ENCODE data around the gene NAPSA.

NAPSA gene

DNA sequence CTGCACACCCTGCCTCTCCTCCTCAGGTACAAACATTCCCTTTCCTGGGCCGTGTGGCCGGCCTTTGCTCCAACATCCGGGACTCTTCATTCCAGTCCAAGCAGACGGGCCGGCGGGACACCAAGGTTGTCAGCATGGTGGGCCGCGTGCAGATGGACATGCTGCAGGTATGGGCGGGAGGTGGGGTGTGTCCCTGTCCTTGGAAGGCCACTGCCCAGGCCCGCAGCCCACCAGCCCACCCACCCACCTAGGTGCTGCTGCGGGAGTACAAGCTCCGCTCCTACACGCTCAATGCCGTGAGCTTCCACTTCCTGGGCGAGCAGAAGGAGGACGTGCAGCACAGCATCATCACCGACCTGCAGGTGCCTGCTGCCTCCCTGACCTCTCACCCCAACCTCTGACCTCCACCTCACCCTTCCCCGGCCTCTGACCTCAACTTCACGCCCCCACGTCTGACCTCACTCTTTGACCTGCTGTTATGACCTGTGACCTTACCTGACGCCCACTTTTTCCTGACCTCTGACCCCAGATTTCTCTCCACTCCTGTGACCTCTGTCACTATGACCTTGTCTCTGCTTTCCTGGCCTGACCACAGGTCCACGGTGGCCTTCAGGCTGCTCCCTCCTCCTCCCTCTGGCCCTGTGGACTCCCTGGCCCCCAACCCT is 40.8 kb upstream of the NAPSA start:
- ChIA-PET CTCF (no interaction called here), POLR2A (interaction anchor here (1.6 kb wide), 1 partner anchor 22 kb away, joined by 5 read pairs; the partner anchor contains the start of gene POLD1)
- TF ChIP-seq ZNF384 (IDR thresholded peaks at IDR 0.05) (no peak), CTBP1 (IDR thresholded peaks at IDR 0.05; ENCODE audit: borderline replicate concordance) (no peak), ELF4 (IDR thresholded peaks at IDR 0.05) (no peak), FOXA1 (IDR thresholded peaks at IDR 0.05) (no peak), SUZ12 (IDR thresholded peaks at IDR 0.05) (no peak), BHLHE40 (IDR thresholded peaks at IDR 0.05; ENCODE audit: borderline replicate concordance) (no peak), FOXM1 (IDR thresholded peaks at IDR 0.05; ENCODE audit: borderline replicate concordance) (no peak)
- TF ChIP-seq, protein P1, sequence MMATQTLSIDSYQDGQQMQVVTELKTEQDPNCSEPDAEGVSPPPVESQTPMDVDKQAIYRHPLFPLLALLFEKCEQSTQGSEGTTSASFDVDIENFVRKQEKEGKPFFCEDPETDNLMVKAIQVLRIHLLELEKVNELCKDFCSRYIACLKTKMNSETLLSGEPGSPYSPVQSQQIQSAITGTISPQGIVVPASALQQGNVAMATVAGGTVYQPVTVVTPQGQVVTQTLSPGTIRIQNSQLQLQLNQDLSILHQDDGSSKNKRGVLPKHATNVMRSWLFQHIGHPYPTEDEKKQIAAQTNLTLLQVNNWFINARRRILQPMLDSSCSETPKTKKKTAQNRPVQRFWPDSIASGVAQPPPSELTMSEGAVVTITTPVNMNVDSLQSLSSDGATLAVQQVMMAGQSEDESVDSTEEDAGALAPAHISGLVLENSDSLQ (IDR thresholded peaks at IDR 0.05): no peak
- DNase-seq (ENCODE audit: extremely low spot score): no peak

DNA sequence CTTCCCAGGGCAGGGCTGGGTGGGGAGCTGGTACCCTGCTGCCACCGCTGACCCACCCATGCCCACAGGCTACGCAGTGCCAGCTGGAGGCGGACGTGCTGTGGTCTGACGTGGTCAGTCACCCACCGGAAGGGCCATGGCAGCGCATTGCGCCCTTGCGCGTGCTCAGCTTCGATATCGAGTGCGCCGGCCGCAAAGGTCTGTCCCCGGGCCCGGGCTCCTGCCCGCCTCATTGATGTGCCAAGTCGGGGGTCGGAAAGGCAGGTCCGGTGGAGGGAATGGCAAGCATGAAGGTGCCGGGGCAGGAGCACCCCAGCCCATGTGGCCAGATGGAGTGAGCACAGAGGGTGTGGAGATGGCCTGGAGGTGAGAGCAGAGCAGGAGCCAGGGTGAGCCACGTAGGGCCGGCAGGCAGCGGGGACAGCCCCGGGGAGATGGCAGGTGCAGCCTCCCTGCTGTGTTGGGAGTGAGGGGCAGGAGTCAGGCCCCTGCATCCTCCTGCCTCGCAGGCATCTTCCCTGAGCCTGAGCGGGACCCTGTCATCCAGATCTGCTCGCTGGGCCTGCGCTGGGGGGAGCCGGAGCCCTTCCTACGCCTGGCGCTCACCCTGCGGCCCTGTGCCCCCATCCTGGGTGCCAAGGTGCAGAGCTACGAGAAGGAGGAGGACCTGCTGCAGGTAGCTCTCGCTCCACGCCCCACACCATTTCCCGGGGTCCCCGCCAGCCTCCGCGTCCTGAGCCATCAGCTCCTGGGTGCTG is 37.3 kb upstream of the NAPSA start:
- no peak for DNase-seq (ENCODE audit: extremely low spot score)
- ChIA-PET CTCF (no interaction called here), POLR2A (interaction anchor here (1.0 kb wide), 1 partner anchor 19 kb away, joined by 4 read pairs; no protein-coding TSS in a partner anchor)
- TF ChIP-seq SUZ12 (IDR thresholded peaks at IDR 0.05): no peak
- no peak for TF ChIP-seq ARNT (IDR thresholded peaks at IDR 0.05)
- no peak for TF ChIP-seq L3MBTL2 (conservative IDR thresholded peaks at IDR 0.05)
- no peak for TF ChIP-seq BHLHE40 (IDR thresholded peaks at IDR 0.05; ENCODE audit: borderline replicate concordance)
- no peak for TF ChIP-seq NFRKB (IDR thresholded peaks at IDR 0.05)
- TF ChIP-seq FOXM1 (IDR thresholded peaks at IDR 0.05; ENCODE audit: borderline replicate concordance): no peak

DNA sequence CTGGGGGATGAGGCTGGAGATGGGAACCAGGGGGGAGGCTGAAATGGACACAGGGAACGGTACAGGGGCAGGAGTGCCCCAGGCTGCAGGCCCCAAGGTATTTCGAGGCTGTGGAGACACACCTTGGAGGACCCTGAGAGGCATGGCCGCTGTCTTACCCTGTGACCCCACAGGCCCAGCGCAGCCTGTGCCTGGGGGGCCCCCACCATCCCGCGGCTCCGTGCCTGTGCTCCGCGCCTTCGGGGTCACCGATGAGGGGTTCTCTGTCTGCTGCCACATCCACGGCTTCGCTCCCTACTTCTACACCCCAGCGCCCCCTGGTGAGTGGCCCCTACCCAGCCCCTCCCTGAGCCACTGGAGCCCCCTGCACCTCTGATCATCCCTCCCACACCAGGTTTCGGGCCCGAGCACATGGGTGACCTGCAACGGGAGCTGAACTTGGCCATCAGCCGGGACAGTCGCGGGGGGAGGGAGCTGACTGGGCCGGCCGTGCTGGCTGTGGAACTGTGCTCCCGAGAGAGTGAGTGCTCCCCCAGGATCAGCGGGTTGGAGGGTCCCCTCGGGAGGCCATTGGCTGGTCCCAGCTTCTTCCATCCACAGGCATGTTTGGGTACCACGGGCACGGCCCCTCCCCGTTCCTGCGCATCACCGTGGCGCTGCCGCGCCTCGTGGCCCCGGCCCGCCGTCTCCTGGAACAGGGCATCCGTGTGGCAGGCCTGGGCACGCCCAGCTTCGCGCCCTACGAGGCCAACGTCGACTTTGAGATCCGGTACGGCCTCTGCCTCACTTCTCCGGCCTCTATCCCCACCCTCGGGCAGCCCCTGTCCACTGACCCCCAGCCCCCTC is 36.4 kb upstream of the NAPSA start:
- TF ChIP-seq SUZ12 (IDR thresholded peaks at IDR 0.05) (no peak), NFRKB (IDR thresholded peaks at IDR 0.05) (no peak), ELF4 (IDR thresholded peaks at IDR 0.05) (no peak), FOXK2 (IDR thresholded peaks at IDR 0.05) (no peak), SP1 (IDR thresholded peaks at IDR 0.05) (no peak), TARDBP (IDR thresholded peaks at IDR 0.05) (no peak), ARNT (IDR thresholded peaks at IDR 0.05) (no peak), ZNF384 (IDR thresholded peaks at IDR 0.05) (no peak), L3MBTL2 (conservative IDR thresholded peaks at IDR 0.05) (no peak), FOXM1 (IDR thresholded peaks at IDR 0.05; ENCODE audit: borderline replicate concordance) (no peak), LEF1 (IDR thresholded peaks at IDR 0.05; ENCODE audit: borderline replicate concordance) (no peak), CTBP1 (IDR thresholded peaks at IDR 0.05; ENCODE audit: borderline replicate concordance) (no peak), FOXA1 (IDR thresholded peaks at IDR 0.05) (no peak)
- POLR2A ChIA-PET: interaction anchor here (1.0 kb wide), 1 partner anchor 18 kb away, joined by 4 read pairs; no protein-coding TSS in a partner anchor
- no peak for DNase-seq (ENCODE audit: extremely low spot score)
- CTCF ChIA-PET: no interaction called here

DNA sequence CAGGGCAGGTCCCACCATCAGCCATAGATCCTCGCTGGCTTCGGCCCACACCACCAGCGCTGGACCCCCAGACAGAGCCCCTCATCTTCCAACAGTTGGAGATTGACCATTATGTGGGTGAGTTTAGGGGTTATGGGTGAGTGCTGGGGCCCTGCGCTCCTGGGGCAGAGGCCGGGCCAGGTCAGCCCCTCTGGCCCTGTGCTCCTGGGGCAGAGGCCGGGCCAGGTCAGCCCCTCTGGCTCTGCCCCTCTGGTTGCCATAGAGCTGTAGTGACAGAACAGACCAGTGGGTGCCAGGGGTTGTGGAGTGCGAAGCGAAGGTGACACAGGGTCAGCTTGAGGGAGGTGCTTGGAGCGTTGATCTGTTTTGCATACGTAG is 33.9 kb upstream of the NAPSA start:
- POLR2A ChIA-PET: no interaction called here
- CTCF ChIA-PET: no interaction called here
- DNase-seq (ENCODE audit: extremely low spot score): no peak
- TF ChIP-seq FOXK2 (IDR thresholded peaks at IDR 0.05): no peak

DNA sequence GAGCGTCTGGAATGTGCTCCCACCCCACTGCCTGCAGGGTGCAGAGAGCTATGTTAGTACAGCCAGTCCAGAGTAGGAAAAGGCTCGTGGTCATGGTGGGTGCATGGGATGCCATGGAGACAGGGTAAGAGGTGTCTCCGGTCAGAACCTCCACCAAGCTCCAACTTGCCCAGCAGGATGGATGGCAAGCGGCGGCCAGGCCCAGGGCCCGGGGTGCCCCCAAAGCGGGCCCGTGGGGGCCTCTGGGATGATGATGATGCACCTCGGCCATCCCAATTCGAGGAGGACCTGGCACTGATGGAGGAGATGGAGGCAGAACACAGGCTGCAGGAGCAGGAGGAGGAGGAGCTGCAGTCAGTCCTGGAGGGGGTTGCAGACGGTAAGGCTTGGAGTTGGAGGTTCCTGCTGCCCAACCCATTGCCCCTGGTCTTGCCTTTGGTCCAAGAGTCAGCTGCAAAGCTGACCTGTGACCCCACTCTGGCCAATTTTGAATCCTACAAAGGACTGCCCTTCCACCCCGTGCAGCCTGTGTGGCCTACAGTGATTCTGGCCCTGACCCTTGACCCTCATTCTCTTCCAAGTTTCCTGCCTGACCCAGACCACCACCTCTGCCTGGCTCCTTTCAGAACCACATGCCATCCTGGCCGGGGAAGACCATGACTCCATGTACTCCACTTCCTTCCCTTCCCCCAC is 33.4 kb upstream of the NAPSA start:
- ChIA-PET POLR2A (interaction anchor here (1.1 kb wide), 1 partner anchor 23 kb away, joined by 3 read pairs; the partner anchor contains the start of gene NR1H2), CTCF (no interaction called here)
- no peak for DNase-seq (ENCODE audit: extremely low spot score)
- TF ChIP-seq FOXK2 (IDR thresholded peaks at IDR 0.05): no peak
- no peak for TF ChIP-seq ZNF384 (IDR thresholded peaks at IDR 0.05)
- TF ChIP-seq CTBP1 (IDR thresholded peaks at IDR 0.05; ENCODE audit: borderline replicate concordance): no peak
- no peak for TF ChIP-seq L3MBTL2 (conservative IDR thresholded peaks at IDR 0.05)
- TF ChIP-seq ARNT (IDR thresholded peaks at IDR 0.05): no peak
- TF ChIP-seq SUZ12 (IDR thresholded peaks at IDR 0.05): no peak
- no peak for TF ChIP-seq FOXM1 (IDR thresholded peaks at IDR 0.05; ENCODE audit: borderline replicate concordance)
- no peak for TF ChIP-seq LEF1 (IDR thresholded peaks at IDR 0.05; ENCODE audit: borderline replicate concordance)
- no peak for TF ChIP-seq HDGF (IDR thresholded peaks at IDR 0.05; ENCODE audit: borderline replicate concordance)
- TF ChIP-seq, protein P1 (IDR thresholded peaks at IDR 0.05): no peak

DNA sequence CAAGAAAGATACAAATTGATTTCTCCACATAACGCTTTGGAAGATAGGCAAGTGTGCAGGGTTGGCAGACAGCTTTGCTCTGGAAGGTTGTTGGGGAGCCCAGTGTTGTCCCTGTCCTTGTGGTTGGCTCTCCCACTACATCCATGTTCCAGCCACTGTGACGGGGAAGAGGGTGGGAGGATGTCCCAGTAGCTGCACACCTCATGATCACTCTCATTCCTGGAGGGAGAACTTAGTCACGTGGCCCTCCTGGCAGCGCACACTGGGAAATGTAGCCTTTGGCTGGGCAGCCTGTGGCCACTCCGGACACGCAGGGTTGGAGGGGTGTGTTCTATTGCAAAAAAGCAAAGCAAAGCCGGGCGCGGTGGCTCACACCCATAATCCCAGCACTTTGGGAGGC is 28.6 kb upstream of the NAPSA start:
- CTCF ChIA-PET: no interaction called here
- no peak for DNase-seq (ENCODE audit: extremely low spot score)
- TF ChIP-seq TARDBP (IDR thresholded peaks at IDR 0.05): no peak
- TF ChIP-seq ARNT (IDR thresholded peaks at IDR 0.05): no peak
- no peak for TF ChIP-seq ELF4 (IDR thresholded peaks at IDR 0.05)
- no peak for TF ChIP-seq ZNF384 (IDR thresholded peaks at IDR 0.05)
- TF ChIP-seq SUZ12 (IDR thresholded peaks at IDR 0.05): no peak
- TF ChIP-seq L3MBTL2 (conservative IDR thresholded peaks at IDR 0.05): no peak
- TF ChIP-seq FOXK2 (IDR thresholded peaks at IDR 0.05): no peak
- no peak for TF ChIP-seq CTBP1 (IDR thresholded peaks at IDR 0.05; ENCODE audit: borderline replicate concordance)
- TF ChIP-seq FOXM1 (IDR thresholded peaks at IDR 0.05; ENCODE audit: borderline replicate concordance): no peak
- TF ChIP-seq SP1 (IDR thresholded peaks at IDR 0.05): no peak
- no peak for TF ChIP-seq LEF1 (IDR thresholded peaks at IDR 0.05; ENCODE audit: borderline replicate concordance)
- POLR2A ChIA-PET: interaction anchor here (2.1 kb wide), 1 partner anchor 9 kb away, joined by 6 read pairs; no protein-coding TSS in a partner anchor

Data from HEK293T (cell line).